NCI-H2107 treated with DMSO at 0.1 percent for 48 hours (cell line): Measurements from ENCODE around the gene ZNF624.

Experiments
- DNase-seq: peaks from one replicate; lab custom pipeline; 2025; ENCODE audit not compliant: unreplicated experiment; lab: John Stamatoyannopoulos, UW

Gene ZNF624

DNA sequence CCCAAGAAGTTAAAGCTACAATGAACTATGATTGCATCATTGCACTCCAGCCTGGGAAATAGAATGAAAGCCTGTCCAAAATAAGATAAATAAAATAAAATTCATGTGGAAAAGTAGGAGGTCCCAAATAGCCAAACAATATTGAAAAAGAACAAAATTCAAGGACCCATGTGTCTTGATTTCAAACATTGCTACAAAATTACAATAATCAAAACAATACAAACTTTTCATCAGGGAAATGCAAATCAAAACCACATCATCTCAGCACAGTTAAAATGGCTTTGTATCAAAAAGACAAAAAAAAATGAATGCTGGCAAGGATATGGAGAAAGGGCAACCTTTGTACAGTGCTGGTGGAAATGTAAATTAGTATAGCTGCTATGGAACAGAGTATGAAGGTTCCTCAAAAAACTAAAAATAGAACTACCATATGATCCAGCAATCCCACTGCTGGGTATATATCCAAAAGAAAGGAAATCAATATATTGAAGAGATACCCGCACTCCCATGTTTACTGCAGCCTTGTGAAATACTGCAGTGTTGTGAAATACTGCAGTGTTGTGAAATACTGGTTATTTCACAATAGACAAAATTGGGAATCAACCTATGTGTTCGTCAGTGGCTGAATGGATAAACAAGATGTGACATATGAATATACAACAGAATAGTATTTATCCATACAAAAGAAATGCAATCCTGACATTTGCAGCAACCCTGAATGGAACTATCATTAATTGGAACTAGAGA is 60.1 kb downstream of the ZNF624 start:
- no peak for DNase-seq

DNA sequence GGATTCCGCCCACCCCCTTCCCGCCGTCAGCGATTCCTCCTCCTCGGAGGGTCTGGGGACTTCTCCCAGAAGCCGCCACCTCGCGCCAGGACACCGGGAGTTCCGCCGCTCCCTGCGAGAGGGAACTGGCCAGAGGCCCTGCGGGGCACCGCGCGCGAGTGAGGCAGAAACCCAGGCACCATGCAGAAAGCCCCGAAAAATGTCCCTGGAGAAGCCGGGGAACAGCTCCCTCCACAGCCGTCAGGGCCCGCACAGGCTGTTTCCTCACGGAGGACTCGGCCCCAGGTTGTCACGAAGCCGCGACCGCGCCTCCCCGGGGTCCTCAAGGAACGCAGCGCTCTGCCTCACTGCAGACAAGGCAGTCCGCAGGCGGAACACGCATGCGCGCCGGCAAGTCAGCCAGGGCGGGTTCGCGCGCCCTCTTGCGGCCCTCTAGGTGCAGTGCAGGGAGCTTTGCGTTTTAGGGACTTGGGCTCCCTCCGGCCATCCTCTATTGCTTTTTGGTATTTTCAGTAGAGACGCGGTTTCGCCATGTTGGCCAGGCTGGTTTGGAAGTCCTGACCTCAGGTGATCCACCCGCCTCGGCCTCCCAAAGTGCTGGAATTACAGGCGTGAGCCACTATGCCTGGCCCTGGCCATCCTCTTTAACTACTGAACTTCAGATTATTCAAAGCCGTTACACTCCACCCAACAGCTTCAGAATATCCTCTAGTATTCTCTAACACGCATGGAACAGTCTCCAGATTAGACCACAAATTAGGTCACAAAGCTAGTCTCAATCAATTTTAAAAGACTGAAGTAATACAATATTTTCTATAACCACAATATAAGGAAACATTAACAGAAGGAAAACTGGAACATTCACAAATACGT is 64.3 kb downstream of the ZNF624 start:
- peak; percentile 60 for DNase-seq

DNA sequence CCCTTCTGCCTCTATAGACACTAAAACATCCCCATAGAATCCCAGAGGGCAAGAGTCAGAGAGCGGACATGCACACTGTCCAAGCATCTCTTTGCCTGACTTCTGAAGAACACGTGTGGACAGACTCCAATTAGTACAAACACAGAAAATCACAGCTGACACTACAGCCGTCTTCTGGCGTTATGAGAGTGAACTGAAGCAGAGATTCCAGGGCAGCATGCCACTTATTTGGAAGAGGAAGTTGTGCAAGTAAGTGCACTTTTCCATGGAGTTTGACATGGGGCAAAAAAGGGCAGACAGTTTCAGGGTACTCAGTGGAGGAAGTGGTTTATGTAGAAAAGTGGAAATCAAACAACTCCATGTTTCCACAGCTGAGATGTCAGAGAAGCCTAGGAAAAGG is 67.9 kb downstream of the ZNF624 start:
- no peak for DNase-seq

DNA sequence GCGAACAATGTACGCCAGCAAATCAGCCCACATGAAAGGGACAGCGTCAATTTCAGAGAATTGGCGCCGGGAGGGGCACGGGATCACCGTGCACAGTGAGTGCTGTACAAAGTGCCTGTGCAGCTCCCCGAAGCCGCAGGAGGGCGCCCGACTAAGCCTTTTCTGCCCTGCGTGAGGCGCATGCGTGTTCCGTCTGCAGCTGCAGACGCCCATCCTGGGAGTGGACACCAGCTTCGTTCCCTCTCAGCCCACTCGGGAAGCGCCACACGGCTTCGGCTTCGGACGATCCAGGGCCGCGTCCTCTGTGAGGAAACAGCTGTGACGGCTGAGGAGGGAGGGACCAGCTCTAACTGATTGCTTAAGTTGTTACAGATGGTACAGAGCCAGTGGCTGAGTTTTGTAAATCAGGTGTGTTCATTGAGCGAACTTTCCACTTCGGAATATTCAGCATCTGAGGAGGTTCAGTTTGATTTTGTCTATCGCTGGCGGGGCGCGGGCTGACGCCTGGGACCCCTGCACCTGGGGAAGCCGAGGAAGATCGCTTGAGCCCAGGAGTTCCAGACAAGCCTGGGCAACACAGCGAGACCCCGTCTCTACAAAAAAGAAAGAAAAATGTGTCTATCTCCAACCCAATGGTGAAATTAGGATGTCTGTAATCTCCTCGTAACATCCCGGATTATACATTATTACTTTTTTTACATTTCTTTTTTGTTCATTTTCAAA is 69.2 kb downstream of the ZNF624 start:
- DNase-seq: peak; percentile 41

DNA sequence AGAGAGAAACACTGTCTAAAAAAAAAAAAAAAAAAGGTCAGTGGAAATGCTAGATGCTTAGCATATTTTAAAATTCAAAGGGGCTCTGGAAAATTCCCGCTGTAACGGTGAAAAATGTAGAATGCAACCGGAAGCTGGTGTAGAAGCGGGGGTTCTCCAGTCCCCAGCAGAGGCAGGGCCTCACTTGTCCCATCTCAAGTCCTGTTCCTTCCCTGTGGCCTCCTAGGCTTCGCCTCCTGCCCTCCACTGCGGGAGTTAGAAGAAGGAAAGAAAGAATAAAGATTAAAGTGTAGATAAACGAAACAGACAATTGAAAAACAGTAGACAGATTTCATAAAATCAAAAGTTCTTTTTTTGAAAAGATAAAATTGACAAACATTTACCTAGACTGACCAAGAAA is 69.9 kb downstream of the ZNF624 start:
- DNase-seq: no peak

DNA sequence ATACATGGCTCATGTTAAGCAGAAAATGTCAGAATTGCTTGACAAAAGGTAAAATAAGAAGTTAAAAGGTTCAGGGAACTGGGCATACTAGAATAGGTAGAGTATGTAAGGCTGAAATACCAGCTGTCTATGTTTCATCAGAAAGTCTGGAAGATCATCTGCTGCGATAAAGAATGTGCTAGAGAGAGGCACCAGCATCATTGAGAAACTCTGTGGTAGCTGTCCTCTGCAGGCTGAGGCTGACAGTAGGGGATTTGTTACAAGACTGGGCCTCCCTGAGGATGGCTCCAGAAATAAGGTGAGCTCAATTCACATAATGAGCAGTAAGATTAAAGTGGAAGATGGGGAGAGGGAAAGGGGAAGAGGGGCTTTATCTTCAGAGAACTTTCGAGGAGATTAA is 80.2 kb downstream of the ZNF624 start:
- no peak for DNase-seq
